GM18526 (cell line): Measurements from ENCODE around the gene TTC28.

ENCODE experiments used
- POLR2A ChIP-seq: IDR thresholded peaks from 3 replicates; pipeline ENCODE4 v1.6.1; 2011; ENCODE audit not compliant: insufficient read length; ENCODE audit errors: extremely low read depth

TTC28 gene

DNA sequence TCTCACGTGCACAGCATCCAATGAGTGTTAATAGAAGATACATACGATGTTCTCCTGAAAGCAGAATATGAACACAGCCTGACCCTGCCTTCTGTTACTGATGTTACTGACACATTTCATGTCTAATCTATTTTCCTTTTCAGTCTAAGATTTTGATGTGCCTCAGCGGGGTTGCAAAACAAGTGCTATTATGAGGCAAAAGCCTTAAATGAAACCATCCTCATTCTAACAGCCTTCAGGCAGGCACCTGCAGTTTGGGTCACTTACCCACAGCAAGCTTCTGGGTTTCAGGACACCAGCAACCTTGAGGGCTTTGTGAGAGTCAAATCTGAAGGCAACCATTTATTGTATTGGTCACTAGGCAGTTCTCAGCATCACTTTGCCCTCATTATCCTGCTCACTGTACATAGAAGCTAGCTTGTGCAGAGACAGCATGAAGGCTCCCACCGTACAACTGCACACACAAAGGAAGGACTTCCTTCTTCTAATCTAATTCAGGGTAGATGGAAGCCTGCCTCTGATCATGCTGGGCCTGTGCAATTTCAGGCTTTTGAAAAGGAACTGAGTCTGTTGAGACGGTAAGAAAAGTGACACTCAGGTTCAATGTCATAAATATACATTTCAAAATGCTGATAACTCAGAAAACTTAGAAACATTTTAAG is 577.4 kb downstream of the TTC28 start:
- TF ChIP-seq POLR2A: no peak

- no peak for TF ChIP-seq POLR2A
Observed at GRCh38 chr22:28097627-28098026, 582.0 kb downstream of the TTC28 start.

DNA sequence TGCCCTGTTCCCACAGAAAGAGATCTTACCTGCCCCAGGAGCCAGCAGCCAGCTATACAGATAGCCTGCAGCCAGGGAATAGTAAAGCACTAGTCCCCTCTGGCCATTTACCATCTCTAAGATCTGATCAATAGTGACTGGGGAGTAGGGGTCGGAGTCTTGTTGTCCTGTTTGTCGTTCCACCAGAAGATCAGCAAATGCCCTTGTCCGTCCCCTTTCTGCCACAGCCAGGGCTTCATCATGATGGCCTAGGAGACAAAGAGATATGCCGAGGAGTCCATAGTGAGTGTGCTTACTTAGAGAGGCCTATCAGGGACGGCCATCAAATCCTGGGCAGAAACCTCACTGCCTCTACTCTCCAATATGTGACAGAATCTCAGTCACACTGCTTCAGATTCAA is 583.5 kb downstream of the TTC28 start:
- TF ChIP-seq POLR2A: no peak

- no peak for TF ChIP-seq POLR2A
Observed at GRCh38 chr22:28095316-28096095, 584.1 kb downstream of the TTC28 start.

DNA sequence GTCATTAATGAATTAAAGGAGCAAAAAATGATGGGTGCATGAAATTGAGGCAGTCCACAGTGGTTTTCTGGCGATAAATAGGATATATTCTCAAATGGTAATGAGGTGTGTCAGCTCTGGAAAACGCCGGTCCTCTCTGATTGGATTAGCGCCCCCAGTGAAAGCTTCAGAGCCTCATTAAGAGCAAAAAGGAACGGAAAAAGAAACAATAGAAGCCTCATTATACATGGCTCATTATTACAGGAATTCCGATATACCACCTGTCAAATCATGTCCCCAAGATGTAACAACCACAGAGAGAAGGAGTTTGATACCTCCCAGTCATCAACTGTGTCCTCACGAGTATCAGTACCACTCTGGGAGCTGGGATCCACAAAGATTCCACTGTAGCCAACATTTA is 584.9 kb downstream of the TTC28 start:
- TF ChIP-seq POLR2A: no peak

DNA sequence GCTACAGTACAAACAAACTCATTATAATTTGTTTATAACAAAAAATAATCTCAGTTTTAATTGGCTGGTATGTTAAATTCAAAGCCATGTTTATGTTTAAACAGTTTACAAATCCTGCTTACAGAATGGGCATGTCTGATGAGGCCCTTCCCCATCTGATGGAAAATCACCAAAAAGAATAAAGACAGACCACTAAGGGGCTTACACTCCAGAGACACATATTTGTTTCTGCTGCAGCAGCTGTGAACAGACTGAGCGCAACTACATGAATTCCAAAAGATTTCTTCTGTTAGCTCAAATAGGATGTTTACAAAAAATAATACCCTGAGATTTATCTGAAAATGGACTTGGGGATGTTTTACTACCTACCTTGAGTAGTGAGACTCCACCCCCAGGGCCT is 585.9 kb downstream of the TTC28 start:
- no peak for TF ChIP-seq POLR2A

DNA sequence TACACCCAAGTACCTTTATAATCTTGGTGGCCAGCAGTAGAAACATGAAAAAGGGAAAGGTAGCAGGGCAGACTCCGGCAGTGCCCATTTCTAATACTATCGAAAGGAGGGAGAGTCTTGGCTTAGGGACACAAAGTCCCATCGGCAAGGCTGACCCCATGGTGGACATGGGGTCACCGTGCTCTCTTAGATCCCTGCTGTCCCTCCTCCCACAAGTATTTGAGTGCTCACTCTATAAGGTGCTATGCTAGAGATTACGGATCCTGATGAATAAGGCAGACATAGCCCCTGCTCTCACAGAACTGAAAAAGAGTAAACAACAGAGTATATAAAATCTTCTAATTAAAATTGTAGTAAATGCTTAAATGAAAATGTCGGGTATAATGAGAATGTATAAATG is 588.2 kb downstream of the TTC28 start:
- TF ChIP-seq POLR2A: no peak

- TF ChIP-seq POLR2A: no peak
Observed at GRCh38 chr22:28077166-28077565, 602.5 kb downstream of the TTC28 start.

GRCh38 chr22:28075358-28075981 is 604.2 kb downstream of the TTC28 start:
- TF ChIP-seq POLR2A: no peak

GRCh38 chr22:28074526-28074925 is 605.1 kb downstream of the TTC28 start:
- no peak for TF ChIP-seq POLR2A

GRCh38 chr22:28072066-28072465 is 607.6 kb downstream of the TTC28 start:
- TF ChIP-seq POLR2A: no peak

- TF ChIP-seq POLR2A: no peak
Observed at GRCh38 chr22:28068826-28069225, 610.8 kb downstream of the TTC28 start.

DNA sequence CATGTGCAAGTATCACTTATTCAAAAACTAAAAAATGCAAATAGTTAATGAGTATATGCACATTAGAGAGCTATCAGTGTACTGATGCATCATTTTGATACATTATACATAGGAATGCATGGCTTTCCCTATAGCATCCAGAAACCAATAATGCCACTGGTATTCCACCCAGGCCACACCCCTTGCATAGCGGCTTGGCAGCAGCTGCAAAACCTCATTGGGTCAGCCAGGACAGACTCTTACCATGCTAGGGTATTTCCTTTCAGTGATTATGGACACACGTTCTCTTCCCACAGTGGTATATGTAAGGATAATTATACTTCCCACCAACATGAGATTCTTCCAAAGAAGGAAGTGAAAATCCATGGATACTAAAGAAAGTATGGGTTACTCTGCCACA is 614.7 kb downstream of the TTC28 start:
- no peak for TF ChIP-seq POLR2A

DNA sequence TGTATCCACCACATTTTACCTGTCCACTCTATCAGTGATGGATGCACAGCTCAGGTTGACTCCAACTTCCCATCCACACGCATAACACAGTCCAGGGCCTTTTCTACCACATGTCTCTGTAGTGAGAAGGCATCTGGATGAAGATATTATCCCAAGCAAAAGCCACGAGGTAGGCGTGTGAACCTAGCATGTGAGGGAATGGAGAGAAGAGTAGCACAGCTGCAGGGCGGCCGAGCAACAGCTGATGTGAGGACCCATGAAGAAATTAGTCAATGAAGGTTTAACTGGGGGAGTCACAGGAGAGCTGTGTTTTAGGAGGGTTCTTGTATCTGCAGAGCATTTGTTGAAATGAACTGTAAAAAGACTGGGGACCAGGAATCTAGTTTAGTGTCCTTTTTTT is 616.0 kb downstream of the TTC28 start:
- TF ChIP-seq POLR2A: no peak

- no peak for TF ChIP-seq POLR2A
Observed at GRCh38 chr22:28058036-28058435, 621.6 kb downstream of the TTC28 start.

GRCh38 chr22:28054819-28055208 is 624.8 kb downstream of the TTC28 start:
- TF ChIP-seq POLR2A: no peak
